ENCODE data around the gene MESP1.

Gene MESP1

GRCh38 chr15:89707577-89707976, 43.5 kb downstream of the MESP1 start:
- H3K4me3 ChIP-seq (IDR thresholded peaks at IDR 0.05; ENCODE audit: insufficient read depth, low read depth, low read length), result no peak overlapping the region

GRCh38 chr15:89704411-89704810, 46.6 kb downstream of the MESP1 start:
- H3K36me3 ChIP-seq (ENCODE audit: insufficient read depth), result no peaks in the 10 kb centered on the region
- H3K4me3 ChIP-seq (IDR thresholded peaks at IDR 0.05; ENCODE audit: insufficient read depth, low read depth, low read length), result no peak overlapping the region
- no peak overlapping the region for H2AFZ ChIP-seq (ENCODE audit: low read depth)
- no peaks in the 10 kb centered on the region for H3K27me3 ChIP-seq (ENCODE audit: insufficient read depth, low read depth)
- no peak overlapping the region for H3K4me2 ChIP-seq
- no peak for TF ChIP-seq CTCF (conservative IDR thresholded peaks at IDR 0.05; ENCODE audit: low read depth, low read length)
- H3K4me1 ChIP-seq (ENCODE audit: low read depth, poor library complexity, severe bottlenecking), result no peaks in the 10 kb centered on the region
- no peak overlapping the region for H3K9ac ChIP-seq
- no peaks in the 10 kb centered on the region for H4K20me1 ChIP-seq (ENCODE audit: insufficient read depth)
- H3K79me2 ChIP-seq (ENCODE audit: insufficient read depth, low read depth), result no peaks in the 10 kb centered on the region
- no peak overlapping the region for H3K27ac ChIP-seq

More at GRCh38 chr15:89707577-89707976, 43.5 kb downstream of the MESP1 start:
- no peak for TF ChIP-seq CTCF (conservative IDR thresholded peaks at IDR 0.05; ENCODE audit: low read depth, low read length)
- Histone ChIP-seq H3K79me2 (ENCODE audit: insufficient read depth, low read depth) (no peaks in the 10 kb centered on the region), H3K9ac (no peak overlapping the region), H3K27me3 (ENCODE audit: insufficient read depth, low read depth) (no peaks in the 10 kb centered on the region), H3K4me1 (ENCODE audit: low read depth, poor library complexity, severe bottlenecking) (no peaks in the 10 kb centered on the region), H3K27ac (no peak overlapping the region), H3K36me3 (ENCODE audit: insufficient read depth) (no peaks in the 10 kb centered on the region), H2AFZ (ENCODE audit: low read depth) (no peak overlapping the region), H3K4me2 (no peak overlapping the region), H4K20me1 (ENCODE audit: insufficient read depth) (no peaks in the 10 kb centered on the region)

Data from KMS-11 (cell line).